AG08395 (cell line): ENCODE measurements around the gene TFEB.

Experiments
- DNase-seq: peaks from one replicate; pipeline ENCODE4 v3.0.0; 2012; ENCODE audit warnings: mixed read lengths, low spot score

Gene TFEB

GRCh38 chr6:41651962-41652657 lies 83.3 kb downstream of the TFEB start:
- no peak for DNase-seq

- DNase-seq, result no peak
Measured at GRCh38 chr6:41651246-41651961, 84.0 kb downstream of the TFEB start.

- no peak for DNase-seq
Measured at GRCh38 chr6:41650120-41650519, 85.3 kb downstream of the TFEB start.

GRCh38 chr6:41649596-41649995 lies 85.8 kb downstream of the TFEB start:
- no peak for DNase-seq

- no peak for DNase-seq
Measured at GRCh38 chr6:41648921-41649320, 86.5 kb downstream of the TFEB start.

GRCh38 chr6:41648070-41648585 lies 87.3 kb downstream of the TFEB start:
- no peak for DNase-seq

- no peak for DNase-seq
Measured at GRCh38 chr6:41647061-41647511, 88.3 kb downstream of the TFEB start.

- DNase-seq, result no peak
Measured at GRCh38 chr6:41646026-41646795, 89.2 kb downstream of the TFEB start.

- no peak for DNase-seq
Measured at GRCh38 chr6:41645007-41645618, 90.3 kb downstream of the TFEB start.

GRCh38 chr6:41644297-41644879 lies 91.0 kb downstream of the TFEB start:
- DNase-seq, result no peak

GRCh38 chr6:41643899-41644269 lies 91.5 kb downstream of the TFEB start:
- DNase-seq, result no peak

GRCh38 chr6:41642960-41643898 lies 92.2 kb downstream of the TFEB start:
- DNase-seq, result no peak

GRCh38 chr6:41642090-41642959 lies 93.1 kb downstream of the TFEB start:
- DNase-seq, result no peak

- no peak for DNase-seq
Measured at GRCh38 chr6:41641352-41641925, 94.0 kb downstream of the TFEB start.

- no peak for DNase-seq
Measured at GRCh38 chr6:41640426-41640825, 95.0 kb downstream of the TFEB start.

- no peak for DNase-seq
Measured at GRCh38 chr6:41639809-41640371, 95.5 kb downstream of the TFEB start.

- no peak for DNase-seq
Measured at GRCh38 chr6:41638935-41639808, 96.2 kb downstream of the TFEB start.
